ENCODE results near the gene MISP.
A peak's percentile ranks its signal among the peaks of the same experiment; 100 is the strongest.
"Not testable (repeated sequence)": the region's sequence is repeated elsewhere in the genome, so short reads cannot be mapped to it uniquely, and the experiment has no call there.

Gene MISP, protein sequence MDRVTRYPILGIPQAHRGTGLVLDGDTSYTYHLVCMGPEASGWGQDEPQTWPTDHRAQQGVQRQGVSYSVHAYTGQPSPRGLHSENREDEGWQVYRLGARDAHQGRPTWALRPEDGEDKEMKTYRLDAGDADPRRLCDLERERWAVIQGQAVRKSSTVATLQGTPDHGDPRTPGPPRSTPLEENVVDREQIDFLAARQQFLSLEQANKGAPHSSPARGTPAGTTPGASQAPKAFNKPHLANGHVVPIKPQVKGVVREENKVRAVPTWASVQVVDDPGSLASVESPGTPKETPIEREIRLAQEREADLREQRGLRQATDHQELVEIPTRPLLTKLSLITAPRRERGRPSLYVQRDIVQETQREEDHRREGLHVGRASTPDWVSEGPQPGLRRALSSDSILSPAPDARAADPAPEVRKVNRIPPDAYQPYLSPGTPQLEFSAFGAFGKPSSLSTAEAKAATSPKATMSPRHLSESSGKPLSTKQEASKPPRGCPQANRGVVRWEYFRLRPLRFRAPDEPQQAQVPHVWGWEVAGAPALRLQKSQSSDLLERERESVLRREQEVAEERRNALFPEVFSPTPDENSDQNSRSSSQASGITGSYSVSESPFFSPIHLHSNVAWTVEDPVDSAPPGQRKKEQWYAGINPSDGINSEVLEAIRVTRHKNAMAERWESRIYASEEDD

GRCh38 chr19:750640-751423 lies at the start of gene MISP:
Gene MISP (plus strand): TSS chr19:751112. CDS start chr19:756947, 5,835 bp downstream.
- DNase-seq: peak; percentile 11

DNA sequence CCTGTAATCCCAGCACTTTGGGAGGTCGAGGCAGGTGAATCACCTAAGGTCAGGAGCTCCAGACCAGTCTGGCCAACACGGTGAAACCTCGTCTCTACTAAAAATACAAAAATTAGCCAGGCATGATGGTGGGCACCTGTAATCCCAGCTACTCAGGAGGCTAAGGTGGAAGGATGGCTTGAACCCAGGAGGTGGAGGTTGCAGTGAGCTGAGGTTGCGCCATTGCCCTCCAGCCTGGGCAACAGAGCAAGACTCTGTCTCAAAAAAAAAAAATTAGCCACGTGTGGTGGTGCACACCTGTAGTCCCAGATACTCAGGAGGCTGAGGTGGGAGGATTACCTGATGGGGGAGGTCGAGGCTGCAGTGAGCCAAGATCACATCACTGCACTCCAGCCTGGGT lies 48.1 kb upstream of the MISP start:
- DNase-seq: not testable (repeated sequence)

DNA sequence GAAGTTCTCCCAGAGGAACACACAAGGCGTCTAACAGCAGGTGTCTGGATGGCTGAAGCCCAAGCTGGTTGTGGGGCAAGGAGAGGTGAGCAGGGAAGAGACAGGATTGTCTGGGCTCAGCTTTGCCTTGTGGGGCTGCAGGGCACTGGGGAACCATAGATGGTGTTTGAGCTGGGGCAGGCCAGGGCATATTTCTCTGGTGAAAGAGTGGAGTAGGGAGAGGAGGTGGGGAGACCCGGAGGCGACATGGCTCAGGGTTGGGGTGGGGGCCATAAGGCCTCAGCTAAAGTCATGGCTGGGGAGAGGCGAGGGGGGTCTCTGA lies 47.6 kb upstream of the MISP start:
- no peak for DNase-seq

GRCh38 chr19:703651-704446 lies 47.1 kb upstream of the MISP start:
- no peak for DNase-seq

- DNase-seq: no peak
Observed at GRCh38 chr19:704447-704741, 46.5 kb upstream of the MISP start.

GRCh38 chr19:708154-709143 lies 42.5 kb upstream of the MISP start, which contains the start of gene PALM:
Gene PALM (plus strand): TSS chr19:708935. CDS start chr19:709147, 212 bp downstream.
- DNase-seq: no peak

DNA sequence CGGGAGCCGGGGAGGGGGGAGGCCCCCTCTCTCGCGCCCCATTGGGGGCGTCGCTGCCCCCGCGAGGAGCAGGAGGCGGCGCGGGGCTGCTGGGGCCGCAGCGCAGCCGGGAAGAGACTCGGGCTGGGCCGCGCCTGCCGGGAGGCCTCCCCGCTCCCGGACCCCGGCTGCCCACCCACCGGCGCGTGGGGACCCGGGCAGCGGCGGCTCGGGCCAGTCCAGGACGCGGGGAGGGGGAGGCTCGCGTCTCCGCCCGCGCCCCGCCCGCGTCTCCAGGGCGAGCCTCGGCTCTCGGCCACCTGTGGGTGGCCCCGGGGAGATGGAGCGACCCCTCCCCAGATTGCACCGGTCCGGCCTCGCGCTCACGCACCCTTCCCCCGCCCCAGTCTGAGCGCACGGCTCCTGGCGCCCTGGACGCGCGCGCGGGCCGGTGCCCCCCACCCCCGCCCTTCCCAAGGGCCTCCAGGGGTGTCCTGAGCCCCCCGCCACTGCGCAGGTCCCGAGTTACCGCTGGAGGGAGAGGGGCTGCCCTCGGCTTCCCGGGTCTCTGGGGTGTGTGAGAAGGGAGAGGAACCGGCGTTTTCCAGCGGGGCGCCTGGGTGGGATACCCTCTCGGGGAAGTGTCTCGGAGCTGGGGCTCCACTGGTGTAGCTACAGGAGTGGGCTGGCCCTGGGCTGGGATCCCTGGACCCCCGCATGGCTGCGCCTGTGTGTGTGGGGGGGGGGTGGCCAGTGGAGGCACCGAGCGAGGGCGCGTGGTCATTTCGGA lies 41.5 kb upstream of the MISP start:
- no peak for DNase-seq

DNA sequence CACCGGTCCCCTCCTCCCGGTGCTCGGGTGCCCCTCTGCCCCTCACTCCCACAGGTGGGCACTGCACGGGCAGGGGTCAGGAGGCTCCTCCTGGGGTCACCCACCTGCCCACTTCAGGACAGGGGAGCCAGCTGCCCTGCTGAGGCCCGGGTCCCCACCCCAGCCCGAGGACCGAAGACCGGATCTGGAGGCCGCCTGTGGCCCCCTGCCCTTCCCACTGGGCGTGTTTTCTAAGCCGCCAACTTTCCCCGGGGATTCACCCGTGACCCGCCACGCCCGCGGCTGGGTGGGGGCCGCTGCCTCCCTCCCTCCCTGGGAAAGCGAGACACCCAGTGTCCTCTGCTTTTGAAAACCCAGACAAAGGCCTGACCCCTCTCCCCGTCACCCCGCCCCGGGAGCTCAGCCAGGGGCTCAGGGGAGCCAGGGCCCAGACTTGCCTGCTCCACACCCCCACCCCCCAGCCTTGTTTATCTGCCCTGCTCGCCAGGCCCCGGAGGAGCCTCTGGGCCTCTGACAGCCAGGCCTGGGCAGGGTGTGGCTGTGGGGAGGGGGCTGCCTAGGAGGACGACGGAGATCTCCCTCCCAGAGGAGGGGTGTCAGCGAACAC lies 40.8 kb upstream of the MISP start:
- no peak for DNase-seq

DNA sequence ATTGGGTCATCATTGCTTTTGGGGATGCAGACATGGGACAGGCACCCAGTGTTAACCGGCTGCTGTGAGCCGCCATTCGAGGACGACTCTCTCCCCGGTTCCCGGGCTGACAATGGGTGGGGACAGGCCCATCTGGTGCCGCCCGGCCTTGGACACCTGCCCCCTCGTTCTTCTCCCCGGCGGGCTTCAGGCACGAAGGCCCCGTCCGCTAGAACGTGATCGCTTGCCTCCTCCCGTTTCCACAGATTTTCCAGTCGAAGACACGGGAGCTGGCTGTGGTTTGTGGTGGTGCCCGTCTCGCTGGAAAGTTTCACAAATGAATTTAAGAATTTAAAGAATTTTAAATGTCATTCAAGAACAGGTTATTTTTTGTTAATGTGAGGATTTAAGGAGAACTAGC lies 40.1 kb upstream of the MISP start:
- no peak for DNase-seq

- no peak for DNase-seq
Observed at GRCh38 chr19:711254-711653, 39.7 kb upstream of the MISP start.

DNA sequence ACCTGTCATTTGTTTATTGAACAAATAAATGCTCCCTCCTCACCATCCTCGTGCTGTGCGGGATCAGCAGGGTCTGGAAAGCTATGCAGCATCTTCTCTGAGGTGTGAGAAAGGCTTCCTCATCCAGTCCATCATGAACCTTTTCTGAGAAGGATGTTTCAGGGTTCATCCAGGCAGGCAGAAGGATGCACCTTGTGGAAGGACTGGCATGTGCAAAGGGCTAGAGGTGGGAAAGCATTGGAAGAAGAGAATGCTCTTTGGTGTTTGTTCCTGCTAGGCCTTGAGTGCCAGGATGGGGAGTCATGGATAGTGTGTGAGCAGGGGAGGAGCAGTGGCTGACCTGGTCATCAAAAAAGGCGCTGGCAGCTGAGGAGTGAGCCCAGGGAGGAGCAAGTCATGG lies 35.6 kb upstream of the MISP start:
- no peak for DNase-seq

DNA sequence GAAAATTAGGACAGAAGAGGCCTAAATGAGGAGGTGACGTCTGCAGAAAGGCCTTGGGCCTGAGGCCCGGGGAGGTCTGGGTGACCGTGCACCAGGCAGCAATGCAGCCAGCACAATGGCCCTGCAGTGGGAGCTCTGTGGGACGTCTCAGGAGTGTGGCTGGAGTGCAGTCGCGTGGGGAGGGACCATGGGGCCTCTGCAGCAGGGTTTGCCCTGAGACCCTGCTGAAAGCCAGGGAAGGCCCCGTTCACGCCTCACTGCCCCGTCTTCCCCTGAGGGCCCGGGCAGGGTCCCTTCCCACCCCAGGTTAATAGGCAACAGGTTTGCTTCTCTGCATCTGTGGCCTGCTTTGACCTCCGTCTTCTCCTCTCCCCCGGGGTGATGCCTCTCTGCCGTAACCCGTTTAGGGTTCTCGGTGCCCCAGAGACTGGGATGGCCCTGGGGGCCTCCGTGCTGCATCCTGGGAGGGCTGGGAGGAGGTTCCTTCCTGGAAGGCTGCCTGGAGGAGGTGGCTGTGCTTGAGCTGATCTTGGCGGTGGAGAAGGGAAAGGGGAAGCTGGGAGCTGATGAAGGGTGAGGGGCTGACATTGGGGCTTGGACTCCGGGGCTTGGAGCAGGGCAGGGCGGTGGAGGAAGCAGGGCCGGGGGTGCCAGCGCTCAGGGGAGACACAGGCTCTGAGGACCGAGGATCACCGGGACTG lies 32.5 kb upstream of the MISP start:
- DNase-seq: no peak

DNA sequence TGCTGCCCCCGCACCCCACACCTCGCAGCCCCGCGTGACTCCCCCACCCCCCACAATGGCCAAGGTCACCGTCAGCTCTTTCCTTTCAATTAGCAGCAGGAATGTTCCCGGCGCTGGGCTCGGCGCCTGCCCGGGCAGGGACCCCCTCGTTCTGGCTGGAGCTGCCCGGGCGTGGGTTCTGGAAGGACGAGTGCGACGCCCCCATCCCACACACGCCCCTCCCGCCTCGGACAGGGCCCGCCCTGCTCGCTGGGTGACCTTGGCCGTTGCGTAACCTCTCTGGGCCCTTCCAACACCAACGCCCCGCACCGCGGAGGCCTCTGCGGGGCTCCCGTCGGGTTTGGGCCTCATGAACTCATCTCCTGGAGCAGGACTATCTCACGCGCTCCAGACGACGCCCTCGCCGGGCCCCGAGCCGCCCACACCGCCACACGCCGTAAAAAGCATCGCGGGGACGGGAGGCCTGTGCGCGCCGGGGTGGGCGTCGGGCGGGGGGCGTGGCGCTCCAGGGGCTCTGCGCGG lies 31.9 kb upstream of the MISP start:
- no peak for DNase-seq

DNA sequence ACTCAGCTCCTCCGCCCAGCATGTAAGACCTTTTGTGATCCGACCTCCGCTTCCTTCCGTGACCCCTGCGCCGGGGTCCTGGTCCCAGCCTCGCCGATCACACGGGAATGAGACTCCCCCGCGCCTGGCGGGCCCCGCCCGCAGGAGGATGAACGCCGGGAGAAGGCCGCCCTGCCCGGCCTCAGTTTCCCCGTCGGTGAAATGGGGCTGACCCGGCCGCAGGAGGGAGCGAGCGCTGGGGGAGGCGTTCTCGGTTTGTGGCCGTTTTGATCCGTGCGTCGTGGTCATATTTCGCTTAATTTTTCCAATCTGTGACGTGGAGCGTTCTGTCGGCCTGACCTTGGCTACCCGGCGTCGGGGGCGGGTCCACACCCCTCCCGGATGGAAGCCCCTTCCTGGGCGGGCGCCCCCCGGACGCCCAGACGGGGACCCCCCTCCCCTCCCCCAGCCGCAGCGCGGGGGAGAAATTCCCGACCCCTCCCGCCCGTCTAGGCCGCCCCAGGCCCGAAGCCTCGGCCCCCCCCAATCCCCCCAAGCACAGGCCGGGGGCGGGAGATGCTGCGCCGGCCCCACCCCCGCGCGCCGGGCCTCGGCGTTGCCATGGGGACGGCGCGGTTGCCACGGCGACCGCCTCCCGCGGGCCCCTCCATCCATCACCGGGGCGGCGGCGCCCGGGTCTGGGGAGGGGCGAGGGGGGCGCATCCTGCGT lies 31.1 kb upstream of the MISP start:
- no peak for DNase-seq

DNA sequence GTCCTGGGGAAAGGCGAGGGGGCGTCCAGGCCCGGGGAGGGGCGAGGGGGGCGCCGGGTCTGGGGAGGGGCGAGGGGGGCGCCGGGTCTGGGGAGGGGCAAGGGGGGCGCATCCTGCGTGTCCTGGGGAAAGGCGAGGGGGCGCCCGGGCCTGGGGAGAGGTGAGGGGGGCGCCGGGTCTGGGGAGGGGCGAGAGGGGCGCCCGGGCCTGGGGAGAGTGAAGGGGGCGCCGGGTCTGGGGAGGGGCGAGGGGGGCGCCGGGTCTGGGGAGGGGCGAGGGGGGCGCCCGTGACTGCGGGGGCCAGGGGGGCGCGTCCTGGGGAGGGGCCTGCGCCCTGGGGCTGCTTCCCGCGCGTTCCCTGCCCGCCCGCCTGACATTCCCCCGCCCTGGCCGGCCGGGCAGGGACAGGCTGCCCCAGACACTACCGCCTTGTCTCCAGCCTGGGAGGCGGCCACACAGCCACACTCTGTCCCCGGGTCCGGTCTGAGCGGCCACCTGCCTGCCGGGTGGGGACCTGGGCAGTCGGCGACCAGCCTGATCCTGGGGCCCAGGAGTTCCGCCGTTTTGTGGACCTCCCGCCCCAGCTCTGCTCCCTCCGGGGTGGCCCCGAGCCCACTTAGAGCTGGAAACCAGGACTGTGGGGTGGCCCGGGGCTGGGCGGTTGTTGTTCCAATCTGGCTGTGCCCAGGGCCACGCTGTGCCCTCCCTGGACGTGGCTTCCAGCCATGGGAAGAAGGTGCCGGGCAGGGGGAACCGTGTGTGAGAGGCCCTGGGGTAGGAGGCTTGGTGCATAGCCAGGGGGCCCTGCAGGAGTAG lies 30.4 kb upstream of the MISP start:
- DNase-seq: no peak

DNA sequence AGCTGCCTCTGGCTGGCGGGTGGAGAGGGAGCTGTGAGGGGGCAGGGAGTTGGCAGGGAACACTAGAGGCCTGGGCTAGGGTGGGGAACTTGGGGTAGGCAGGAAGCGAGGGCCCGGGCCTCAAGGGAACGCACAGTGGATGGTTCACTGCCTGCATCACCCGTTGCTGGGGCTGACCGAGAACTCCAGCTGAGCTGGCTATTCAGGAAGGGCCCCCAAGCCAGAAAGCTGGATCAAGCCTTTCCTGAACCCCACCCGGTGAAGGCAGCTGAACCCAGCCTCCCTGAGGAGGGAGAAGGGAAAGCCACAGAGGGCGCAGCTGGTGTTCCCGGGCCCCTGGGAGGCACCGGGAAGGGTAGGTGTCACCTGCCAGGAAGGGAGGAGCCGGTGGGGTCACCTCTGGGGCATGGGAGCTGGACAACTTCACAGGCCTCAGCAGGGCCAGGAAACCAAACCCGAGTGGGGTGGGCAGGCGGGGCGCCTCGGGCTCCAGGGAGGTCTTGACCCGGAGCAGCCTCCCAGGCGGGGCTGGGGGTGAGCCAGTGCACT lies 28.3 kb upstream of the MISP start:
- DNase-seq: no peak

DNA sequence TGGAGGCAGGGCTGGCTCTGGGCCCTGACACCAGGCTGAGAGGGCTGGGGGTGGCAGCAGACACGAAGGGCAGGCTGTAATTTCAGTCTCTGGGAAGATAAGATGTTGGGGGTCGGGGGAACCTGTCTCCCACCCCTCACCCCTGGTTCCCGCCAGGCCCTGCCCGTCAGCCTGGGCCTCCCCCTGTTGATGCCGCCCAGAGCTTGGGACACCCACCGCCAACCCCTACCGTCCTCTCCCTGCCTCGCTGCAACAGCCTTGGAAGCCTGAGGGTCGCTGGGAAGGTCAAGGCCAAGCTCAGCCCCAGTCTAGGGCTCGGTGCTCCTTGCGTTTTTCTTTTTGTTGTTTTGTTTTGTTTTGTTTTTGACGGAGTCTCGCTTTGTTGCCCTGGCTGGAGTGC lies 27.7 kb upstream of the MISP start:
- DNase-seq: no peak

- no peak for DNase-seq
Observed at GRCh38 chr19:723714-724113, 27.2 kb upstream of the MISP start.

Measured in NCI-H1436 treated with DMSO at 0.1 percent for 48 hours (cell line).